Measurements from ENCODE around the gene NOVA2. TPM values are rescaled to one million over a fixed set of nuclear protein-coding genes. Genes with fewer than 3 reads are reported as not detected.

Gene NOVA2
- total RNA-seq, 1 experiment from 2014 or later, result not detected

DNA sequence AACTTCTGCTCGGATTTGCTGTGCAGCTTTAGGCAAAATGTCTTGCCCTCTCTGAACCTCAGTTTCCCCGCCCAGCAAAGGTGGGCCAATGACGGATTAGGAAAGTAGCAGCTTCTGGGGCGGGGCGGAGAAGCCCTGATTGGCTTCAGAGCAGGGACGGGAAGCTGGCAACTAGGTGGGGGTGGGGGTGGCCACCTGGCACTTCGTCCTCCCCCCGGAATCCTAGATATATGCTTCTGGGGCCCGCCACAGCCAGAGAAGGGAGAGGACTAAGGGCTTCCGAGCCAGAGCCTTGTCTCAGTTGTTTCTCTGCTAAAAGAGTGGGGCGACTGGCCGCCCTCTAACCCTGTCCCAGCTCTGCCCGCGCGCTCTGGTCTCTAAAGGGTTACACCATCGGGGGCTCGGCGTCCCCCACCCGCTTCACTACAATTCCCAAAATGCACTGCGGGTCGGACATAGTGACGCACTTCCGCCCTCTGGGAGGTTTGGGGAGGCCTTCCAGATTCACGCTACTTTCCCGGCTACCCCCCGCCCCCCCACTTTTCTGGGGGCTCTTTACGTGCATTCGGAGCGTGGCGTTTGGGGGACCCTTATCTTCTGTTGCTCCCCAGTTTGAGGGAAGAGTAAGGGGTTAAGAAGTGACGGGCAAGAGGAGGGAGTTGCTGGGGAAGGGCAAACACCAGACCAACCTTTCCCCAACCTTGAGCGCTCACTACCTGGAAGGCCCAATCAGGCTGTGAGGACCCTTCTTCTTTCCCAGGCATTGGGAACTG is 87.1 kb downstream of the NOVA2 start:
- no peak for TF ChIP-seq EZH2 (IDR thresholded peaks at IDR 0.05; ENCODE audit: low read length, unreplicated experiment)
- TF ChIP-seq, protein P1, sequence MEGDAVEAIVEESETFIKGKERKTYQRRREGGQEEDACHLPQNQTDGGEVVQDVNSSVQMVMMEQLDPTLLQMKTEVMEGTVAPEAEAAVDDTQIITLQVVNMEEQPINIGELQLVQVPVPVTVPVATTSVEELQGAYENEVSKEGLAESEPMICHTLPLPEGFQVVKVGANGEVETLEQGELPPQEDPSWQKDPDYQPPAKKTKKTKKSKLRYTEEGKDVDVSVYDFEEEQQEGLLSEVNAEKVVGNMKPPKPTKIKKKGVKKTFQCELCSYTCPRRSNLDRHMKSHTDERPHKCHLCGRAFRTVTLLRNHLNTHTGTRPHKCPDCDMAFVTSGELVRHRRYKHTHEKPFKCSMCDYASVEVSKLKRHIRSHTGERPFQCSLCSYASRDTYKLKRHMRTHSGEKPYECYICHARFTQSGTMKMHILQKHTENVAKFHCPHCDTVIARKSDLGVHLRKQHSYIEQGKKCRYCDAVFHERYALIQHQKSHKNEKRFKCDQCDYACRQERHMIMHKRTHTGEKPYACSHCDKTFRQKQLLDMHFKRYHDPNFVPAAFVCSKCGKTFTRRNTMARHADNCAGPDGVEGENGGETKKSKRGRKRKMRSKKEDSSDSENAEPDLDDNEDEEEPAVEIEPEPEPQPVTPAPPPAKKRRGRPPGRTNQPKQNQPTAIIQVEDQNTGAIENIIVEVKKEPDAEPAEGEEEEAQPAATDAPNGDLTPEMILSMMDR (conservative IDR thresholded peaks at IDR 0.05; ENCODE audit: low read depth, low read length), result no peak
- no peak for TF ChIP-seq EZH2phosphoT487 (IDR thresholded peaks at IDR 0.05; ENCODE audit: borderline replicate concordance, low read length)
- intact Hi-C loops (cut with micrococcal nuclease), result no loop called here
- Histone ChIP-seq H4K20me1 (ENCODE audit: low read length) (peaks cover 3% of the 10 kb centered on the region; the same call in 1 of the 2 replicates), H3K9me3 (ENCODE audit: low read length) (no peaks in the 10 kb centered on the region), H3K4me3 (ENCODE audit: low read length) (peak overlapping the region; percentile 78), H3K9me2 (replicated peaks; ENCODE audit: low read length) (no peaks in the 10 kb centered on the region), H2AFZ (ENCODE audit: low read length) (peak overlapping the region; percentile 96), H3K79me2 (ENCODE audit: low read length) (peaks cover 21% of the 10 kb centered on the region), H3F3A (ENCODE audit: low read length, unreplicated experiment) (no peaks in the 10 kb centered on the region), H3K27ac (ENCODE audit: low read length) (peak overlapping the region; percentile 68), H3K9ac (ENCODE audit: low read length) (peak overlapping the region; percentile 81), H3K36me3 (ENCODE audit: low read depth, low read length) (peaks cover 2% of the 10 kb centered on the region; the same call in 1 of the 2 replicates), H3K4me1 (ENCODE audit: insufficient read depth, low read length) (peaks cover 15% of the 10 kb centered on the region; the same call in 1 of the 2 replicates), H3K4me2 (ENCODE audit: low read length) (peak overlapping the region; percentile 90), H3K27me3 (ENCODE audit: low read length) (no peaks in the 10 kb centered on the region)
- POLR2A ChIA-PET (ENCODE audit: unreplicated experiment), result interaction anchor here (0.8 kb wide), 1 partner anchor 264 kb away, joined by 7 read pairs; no protein-coding TSS in a partner anchor
- CTCF ChIA-PET, result interaction anchor here (1.1 kb wide), 1 partner anchor 16 kb away, joined by 3 read pairs; no protein-coding TSS in a partner anchor
- BruUV-seq (replicated peaks), result no TSS peak
- DNase-seq, result peak; percentile 83
- peak; percentile 55 for ATAC-seq

DNA sequence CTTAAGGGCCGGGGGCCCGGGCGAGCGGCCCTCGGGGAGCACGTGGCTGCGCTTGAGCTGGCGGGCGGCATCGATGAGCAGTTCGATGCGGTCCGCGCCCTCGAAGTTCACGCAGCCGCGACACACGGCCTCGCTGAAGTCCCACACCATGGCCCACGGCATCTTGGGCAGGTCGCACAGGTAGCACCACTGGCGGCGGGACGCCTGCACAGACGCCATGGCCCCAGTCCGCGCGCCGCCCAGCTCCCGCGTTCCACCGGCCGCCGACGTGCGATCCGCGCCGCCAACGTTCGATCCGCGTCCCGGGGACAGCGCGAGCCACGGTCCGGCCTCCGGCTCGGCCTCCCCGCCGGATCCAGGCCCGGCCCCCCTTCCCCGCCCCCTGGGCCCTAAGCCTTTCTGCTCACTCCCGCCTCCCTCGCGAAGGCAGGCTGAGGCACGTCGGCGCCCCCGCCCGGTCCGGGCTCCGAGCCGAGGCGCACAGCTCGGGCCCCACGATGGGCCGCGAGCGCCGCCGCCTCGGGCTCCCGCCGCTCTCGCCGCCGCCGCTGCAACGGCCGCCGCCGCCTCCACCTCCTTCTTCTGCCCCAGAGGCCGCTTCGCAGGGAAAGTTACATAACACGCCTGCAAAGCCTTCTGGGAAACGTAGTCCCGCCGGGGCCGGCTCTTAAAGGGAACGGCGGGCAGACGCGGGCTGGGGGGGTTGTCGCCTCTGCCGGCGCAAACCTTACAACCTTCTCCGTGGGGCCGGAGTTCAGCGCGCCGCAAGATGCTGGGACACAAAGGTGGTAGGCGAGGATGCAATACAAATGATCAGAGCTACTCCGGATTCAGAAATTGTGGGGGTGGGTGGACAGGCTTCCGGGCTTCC is 87.9 kb downstream of the NOVA2 start, which contains the start of gene IRF2BP1:
IRF2BP1 (minus strand) TSS at position 586 of the 871 bp plus-strand sequence; CDS start at position 219, 367 bp downstream.
- POLR2A ChIA-PET (ENCODE audit: unreplicated experiment), result interaction anchor here (0.8 kb wide), 1 partner anchor 265 kb away, joined by 7 read pairs; no protein-coding TSS in a partner anchor
- H3F3A ChIP-seq (ENCODE audit: low read length, unreplicated experiment), result no peaks in the 10 kb centered on the region
- no TSS peak for BruUV-seq (replicated peaks)

More for the DNA sequence above, 87.9 kb downstream of the NOVA2 start, which contains the start of gene IRF2BP1:
- ATAC-seq, result peak; percentile 68
- Histone ChIP-seq H3K4me1 (ENCODE audit: insufficient read depth, low read length) (peaks cover 15% of the 10 kb centered on the region; the same call in 1 of the 2 replicates), H3K79me2 (ENCODE audit: low read length) (peaks cover 21% of the 10 kb centered on the region), H3K27ac (ENCODE audit: low read length) (peak within 1 kb of the TSS; percentile 68), H2AFZ (ENCODE audit: low read length) (peak within 1 kb of the TSS; percentile 96), H3K27me3 (ENCODE audit: low read length) (no peaks in the 10 kb centered on the region), H3K36me3 (ENCODE audit: low read depth, low read length) (peaks cover 2% of the 10 kb centered on the region; the same call in 1 of the 2 replicates), H3K9me3 (ENCODE audit: low read length) (no peaks in the 10 kb centered on the region), H3K4me2 (ENCODE audit: low read length) (peak within 1 kb of the TSS; percentile 90), H4K20me1 (ENCODE audit: low read length) (peaks cover 3% of the 10 kb centered on the region; the same call in 1 of the 2 replicates), H3K9me2 (replicated peaks; ENCODE audit: low read length) (no peaks in the 10 kb centered on the region), H3K4me3 (ENCODE audit: low read length) (peak within 1 kb of the TSS; percentile 78), H3K9ac (ENCODE audit: low read length) (peak within 1 kb of the TSS; percentile 81)
- CTCF ChIA-PET, result interaction anchor here (1.1 to 1.2 kb wide), 2 partner anchors 17 to 22 kb away, joined by 3 to 9 read pairs; partner anchors contain the start of genes FOXA3 and SYMPK
- TF ChIP-seq, protein P1 (conservative IDR thresholded peaks at IDR 0.05; ENCODE audit: low read depth, low read length), result no peak
- TF ChIP-seq EZH2phosphoT487 (IDR thresholded peaks at IDR 0.05; ENCODE audit: borderline replicate concordance, low read length), result no peak
- no peak for TF ChIP-seq EZH2 (IDR thresholded peaks at IDR 0.05; ENCODE audit: low read length, unreplicated experiment)
- intact Hi-C loops (cut with micrococcal nuclease), result no loop called here
- peak; percentile 87 for DNase-seq
